GM21528 (cell line): ENCODE results near the gene NCBP2.

Source experiments
- ATAC-seq: cut with Tn5 transposase; IDR thresholded peaks from one replicate; pipeline ENCODE4 v1.9.1; 2021; ENCODE audit warnings: mild to moderate bottlenecking, moderate library complexity; ENCODE audit not compliant: unreplicated experiment, low FRiP score

The NCBP2 gene

DNA sequence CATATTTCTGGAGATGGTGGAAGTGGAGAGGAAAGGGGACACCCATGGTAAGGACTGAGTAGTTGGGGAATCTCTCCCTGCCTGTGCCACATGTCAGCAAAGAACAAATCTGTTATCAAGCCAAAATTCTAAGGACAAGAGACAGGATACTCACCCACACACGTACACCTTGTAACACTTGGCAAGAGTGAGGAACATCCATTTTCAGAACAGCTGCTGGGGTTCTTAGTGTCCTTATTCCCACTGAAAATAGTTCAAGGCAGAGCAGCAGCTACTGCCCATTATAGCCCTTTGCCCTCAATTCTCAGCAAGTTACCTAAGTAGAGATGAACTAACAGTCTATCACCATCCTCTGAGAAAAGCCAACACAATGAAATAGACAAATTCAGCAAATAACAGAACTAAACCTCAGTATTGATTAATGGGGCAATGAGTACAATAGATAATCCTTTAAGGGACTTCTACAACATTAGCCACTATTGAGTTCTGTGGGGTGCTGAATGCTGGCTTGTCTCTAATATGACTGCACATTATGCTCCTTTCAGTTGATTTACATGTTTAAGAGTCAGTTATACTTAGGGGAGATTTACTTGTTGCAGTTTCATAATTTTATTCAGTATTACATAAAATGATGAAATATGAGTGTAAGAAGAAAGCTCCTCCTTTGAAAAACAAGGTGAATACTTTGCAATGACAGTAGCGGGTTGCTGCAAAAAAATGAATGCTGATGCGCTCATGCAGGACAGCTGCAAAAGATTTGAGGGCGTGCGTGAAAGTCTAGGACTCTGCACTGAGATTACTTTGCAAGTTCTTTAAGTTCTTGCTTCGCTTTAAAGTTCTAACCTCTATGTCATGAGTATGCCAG is 52.3 kb downstream of the NCBP2 start:
- no peak for ATAC-seq

GRCh38 chr3:196886144-196886543 is 56.2 kb downstream of the NCBP2 start:
- no peak for ATAC-seq
